ENCODE measurements around the gene TBC1D9B. TPM values are rescaled to one million over a fixed set of nuclear protein-coding genes. Genes with fewer than 3 reads are reported as not detected.

Gene TBC1D9B
- total and polyA plus RNA-seq, 2 donors (not counting 1 experiment from before 2014, with no cell fraction given), result 48.7 to 50.4 TPM

DNA sequence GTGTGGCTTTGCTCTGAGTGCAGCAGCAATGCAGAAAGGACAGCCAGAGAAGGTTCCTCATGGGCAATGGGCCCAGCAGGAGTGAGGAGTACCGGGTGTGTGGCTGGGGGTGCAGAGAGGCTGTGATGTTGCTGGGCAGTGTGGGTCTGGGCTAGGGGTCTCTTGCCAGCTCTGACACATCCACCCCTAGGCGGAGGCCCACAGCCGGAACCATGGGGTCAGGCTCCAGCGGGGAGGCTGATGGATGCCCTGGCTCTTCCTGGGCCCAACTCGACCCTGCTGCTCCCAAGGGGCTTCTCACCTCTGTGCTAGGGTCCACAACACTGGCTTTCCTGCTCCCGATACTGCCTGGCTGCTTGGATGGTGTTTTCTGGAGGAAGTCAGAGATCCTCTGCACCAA is 19.9 kb downstream of the TBC1D9B start:
- H4K20me1 ChIP-seq (ENCODE audit: control insufficient read depth, extremely low read depth, insufficient read depth, low read length), result no peaks in the 10 kb centered on the region
- H2AFZ ChIP-seq (ENCODE audit: low read length), result no peak overlapping the region
- no peak overlapping the region for H3K4me2 ChIP-seq (ENCODE audit: extremely low read depth, insufficient read depth, low read length)
- H3K9ac ChIP-seq (ENCODE audit: insufficient read depth, low read length), result no peak overlapping the region
- TF ChIP-seq, protein P1, sequence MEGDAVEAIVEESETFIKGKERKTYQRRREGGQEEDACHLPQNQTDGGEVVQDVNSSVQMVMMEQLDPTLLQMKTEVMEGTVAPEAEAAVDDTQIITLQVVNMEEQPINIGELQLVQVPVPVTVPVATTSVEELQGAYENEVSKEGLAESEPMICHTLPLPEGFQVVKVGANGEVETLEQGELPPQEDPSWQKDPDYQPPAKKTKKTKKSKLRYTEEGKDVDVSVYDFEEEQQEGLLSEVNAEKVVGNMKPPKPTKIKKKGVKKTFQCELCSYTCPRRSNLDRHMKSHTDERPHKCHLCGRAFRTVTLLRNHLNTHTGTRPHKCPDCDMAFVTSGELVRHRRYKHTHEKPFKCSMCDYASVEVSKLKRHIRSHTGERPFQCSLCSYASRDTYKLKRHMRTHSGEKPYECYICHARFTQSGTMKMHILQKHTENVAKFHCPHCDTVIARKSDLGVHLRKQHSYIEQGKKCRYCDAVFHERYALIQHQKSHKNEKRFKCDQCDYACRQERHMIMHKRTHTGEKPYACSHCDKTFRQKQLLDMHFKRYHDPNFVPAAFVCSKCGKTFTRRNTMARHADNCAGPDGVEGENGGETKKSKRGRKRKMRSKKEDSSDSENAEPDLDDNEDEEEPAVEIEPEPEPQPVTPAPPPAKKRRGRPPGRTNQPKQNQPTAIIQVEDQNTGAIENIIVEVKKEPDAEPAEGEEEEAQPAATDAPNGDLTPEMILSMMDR (conservative IDR thresholded peaks at IDR 0.05 in 1 of 2, IDR thresholded peaks at IDR 0.05 in 1 of 2; ENCODE audit: low read depth in 1 of 2, low read length in 2 of 2), result no peak
- no peak for TF ChIP-seq EZH2 (IDR thresholded peaks at IDR 0.05; ENCODE audit: low read length, missing control alignments)
- H3K27me3 ChIP-seq (ENCODE audit: control insufficient read depth, insufficient read depth, low read length), result no peaks in the 10 kb centered on the region
- no peaks in the 10 kb centered on the region for H3K79me2 ChIP-seq (ENCODE audit: control insufficient read depth, insufficient read depth, low read length)
- no peaks in the 10 kb centered on the region for H3K9me3 ChIP-seq (ENCODE audit: control insufficient read depth, insufficient read depth, low read depth, low read length)
- no peak overlapping the region for H3K27ac ChIP-seq (ENCODE audit: insufficient read depth, low read length)
- DNase-seq (ENCODE audit: low read depth in 2 of 2), result no peak
- H3K4me1 ChIP-seq (ENCODE audit: control insufficient read depth, extremely low read depth, insufficient read depth, low read length), result no peaks in the 10 kb centered on the region
- no peak overlapping the region for H3K4me3 ChIP-seq (replicated peaks in 1 of 4; ENCODE audit: control extremely low read depth in 1 of 4, insufficient read depth in 1 of 4, low read depth in 3 of 4, low read length in 4 of 4)
- peaks cover 34% of the 10 kb centered on the region for H3K36me3 ChIP-seq (ENCODE audit: control insufficient read depth, insufficient read depth, low read length)

DNA sequence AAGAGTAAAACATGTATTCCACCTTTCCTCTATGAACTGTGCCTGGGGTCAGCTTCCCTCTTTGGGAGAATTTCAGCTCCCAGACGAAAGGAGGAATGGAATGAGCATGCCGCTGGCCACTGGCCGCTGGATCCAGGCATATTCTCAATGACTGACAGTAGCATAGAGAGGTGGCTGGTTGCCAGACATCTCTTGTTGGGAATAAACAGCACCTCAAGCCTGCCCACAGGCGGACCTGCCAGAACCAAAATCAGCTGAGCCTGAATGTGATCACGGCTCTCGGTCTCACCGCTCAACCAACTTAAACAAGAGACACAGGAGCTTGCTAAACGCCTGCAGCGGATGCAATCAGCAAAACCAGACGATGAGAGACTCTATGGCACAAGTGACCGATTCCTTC is 20.6 kb downstream of the TBC1D9B start:
- Histone ChIP-seq H2AFZ (ENCODE audit: low read length) (no peak overlapping the region), H3K4me3 (replicated peaks in 1 of 4; ENCODE audit: control extremely low read depth in 1 of 4, insufficient read depth in 1 of 4, low read depth in 3 of 4, low read length in 4 of 4) (no peak overlapping the region), H4K20me1 (ENCODE audit: control insufficient read depth, extremely low read depth, insufficient read depth, low read length) (no peaks in the 10 kb centered on the region), H3K27me3 (ENCODE audit: control insufficient read depth, insufficient read depth, low read length) (no peaks in the 10 kb centered on the region), H3K79me2 (ENCODE audit: control insufficient read depth, insufficient read depth, low read length) (no peaks in the 10 kb centered on the region), H3K4me1 (ENCODE audit: control insufficient read depth, extremely low read depth, insufficient read depth, low read length) (no peaks in the 10 kb centered on the region), H3K9ac (ENCODE audit: insufficient read depth, low read length) (no peak overlapping the region), H3K4me2 (ENCODE audit: extremely low read depth, insufficient read depth, low read length) (no peak overlapping the region), H3K36me3 (ENCODE audit: control insufficient read depth, insufficient read depth, low read length) (peaks cover 30% of the 10 kb centered on the region), H3K27ac (ENCODE audit: insufficient read depth, low read length) (no peak overlapping the region), H3K9me3 (ENCODE audit: control insufficient read depth, insufficient read depth, low read depth, low read length) (no peaks in the 10 kb centered on the region)
- no peak for DNase-seq (ENCODE audit: low read depth in 2 of 2)
- TF ChIP-seq EZH2 (IDR thresholded peaks at IDR 0.05; ENCODE audit: low read length, missing control alignments), result no peak
- TF ChIP-seq, protein P1 (conservative IDR thresholded peaks at IDR 0.05 in 1 of 2, IDR thresholded peaks at IDR 0.05 in 1 of 2; ENCODE audit: low read depth in 1 of 2, low read length in 2 of 2), result no peak

DNA sequence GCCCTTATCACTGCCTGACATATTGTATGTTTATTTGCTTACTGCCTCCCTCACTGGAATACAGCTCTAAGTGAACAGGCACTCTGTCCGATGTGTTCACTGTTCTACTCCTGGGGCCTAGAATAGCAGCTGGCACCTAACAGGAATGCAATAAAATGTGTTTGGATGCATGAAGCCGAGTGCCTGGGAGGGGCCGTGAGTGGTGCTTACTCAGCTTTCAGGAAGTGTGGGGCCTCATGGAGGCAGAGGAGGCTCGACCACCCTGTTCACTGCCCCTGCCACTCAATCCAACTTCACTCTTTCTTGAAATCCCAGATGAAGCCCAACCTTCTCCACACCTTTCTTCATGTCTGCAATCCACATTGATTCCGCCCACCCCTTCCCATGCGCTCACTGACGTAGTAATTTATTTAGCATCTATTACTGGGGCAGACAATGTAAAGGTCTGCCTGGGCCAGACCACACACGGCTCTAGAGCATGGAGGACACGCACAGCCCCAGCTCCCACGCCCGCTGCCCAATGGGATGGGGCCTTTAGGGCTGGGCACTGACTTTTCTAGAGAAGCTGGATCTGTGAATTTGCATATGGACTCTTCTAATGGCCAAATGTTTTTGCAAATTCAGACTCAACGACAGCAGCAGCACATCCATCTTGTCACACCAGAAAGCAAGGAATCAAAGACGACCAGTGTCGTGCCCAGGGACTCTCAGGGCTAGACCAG is 21.3 kb downstream of the TBC1D9B start:
- no peak for DNase-seq (ENCODE audit: low read depth in 2 of 2)
- TF ChIP-seq EZH2 (IDR thresholded peaks at IDR 0.05; ENCODE audit: low read length, missing control alignments), result no peak
- TF ChIP-seq, protein P1 (conservative IDR thresholded peaks at IDR 0.05 in 1 of 2, IDR thresholded peaks at IDR 0.05 in 1 of 2; ENCODE audit: low read depth in 1 of 2, low read length in 2 of 2), result no peak

More for the DNA sequence above, 21.3 kb downstream of the TBC1D9B start:
- Histone ChIP-seq H4K20me1 (ENCODE audit: control insufficient read depth, extremely low read depth, insufficient read depth, low read length) (no peaks in the 10 kb centered on the region), H3K9ac (ENCODE audit: insufficient read depth, low read length) (no peak overlapping the region), H3K79me2 (ENCODE audit: control insufficient read depth, insufficient read depth, low read length) (no peaks in the 10 kb centered on the region), H3K36me3 (ENCODE audit: control insufficient read depth, insufficient read depth, low read length) (peaks cover 26% of the 10 kb centered on the region), H3K4me2 (ENCODE audit: extremely low read depth, insufficient read depth, low read length) (no peak overlapping the region), H3K27ac (ENCODE audit: insufficient read depth, low read length) (no peak overlapping the region), H3K27me3 (ENCODE audit: control insufficient read depth, insufficient read depth, low read length) (no peaks in the 10 kb centered on the region), H2AFZ (ENCODE audit: low read length) (no peak overlapping the region), H3K4me3 (replicated peaks in 1 of 4; ENCODE audit: control extremely low read depth in 1 of 4, insufficient read depth in 1 of 4, low read depth in 3 of 4, low read length in 4 of 4) (no peak overlapping the region), H3K4me1 (ENCODE audit: control insufficient read depth, extremely low read depth, insufficient read depth, low read length) (no peaks in the 10 kb centered on the region), H3K9me3 (ENCODE audit: control insufficient read depth, insufficient read depth, low read depth, low read length) (no peaks in the 10 kb centered on the region)
